ENCODE results near the gene RAB20. TPM values are rescaled to one million over a fixed set of nuclear protein-coding genes. Genes with fewer than 3 reads are reported as not detected.

The RAB20 gene
- total RNA-seq, 1 experiment from 2014 or later, result 12.3 TPM

GRCh38 chr13:110517505-110518225 is 43.9 kb downstream of the RAB20 start:
- Mint-ChIP-seq H3K9me3 (no peaks in the 10 kb centered on the region), H3K27me3 (ENCODE audit: low read depth) (no peaks in the 10 kb centered on the region), H3K4me1 (peaks cover 2 to 8% of the 10 kb centered on the region in 2 experiments; a peak in 2 of 4 replicates), H3K4me3 (no peak overlapping the region), H3K36me3 (ENCODE audit: insufficient read depth in 1 of 3, low read depth in 3 of 3) (peaks cover 2 to 17% (median 5%) of the 10 kb centered on the region in 3 experiments; a peak in 6 of 7 replicates), H3K27ac (no peak overlapping the region)
- Histone ChIP-seq H3K14ac (ENCODE audit: insufficient read depth, low read length) (no peak overlapping the region), H3K79me2 (ENCODE audit: insufficient read depth, low read length) (no peaks in the 10 kb centered on the region), H3K9ac (ENCODE audit: extremely low read depth, insufficient read length, low read length) (no peak overlapping the region), H2BK20ac (ENCODE audit: low read depth, low read length, poor library complexity, severe bottlenecking) (no peak overlapping the region), H3K27me3 (ENCODE audit: insufficient read depth, low read length) (no peaks in the 10 kb centered on the region), H3K79me1 (ENCODE audit: insufficient read depth, low read depth, low read length, poor library complexity, severe bottlenecking) (no peaks in the 10 kb centered on the region), H3K23ac (ENCODE audit: insufficient read length, low read depth, low read length) (no peak overlapping the region), H2BK5ac (ENCODE audit: insufficient read length, low read length) (no peak overlapping the region), H3K4me2 (ENCODE audit: insufficient read depth, insufficient read length, low read length) (no peak overlapping the region), H2BK12ac (ENCODE audit: insufficient read length, low read depth, low read length) (no peak overlapping the region), H3K56ac (ENCODE audit: insufficient read length, low read depth, low read length) (no peak overlapping the region), H4K8ac (replicated peaks; ENCODE audit: insufficient read length, low read depth, low read length) (no peak overlapping the region), H3K4me1 (ENCODE audit: insufficient read depth, low read length) (no peaks in the 10 kb centered on the region), H4K91ac (ENCODE audit: insufficient read length, low read depth, low read length) (no peak overlapping the region), H2BK15ac (ENCODE audit: low read depth, low read length) (no peak overlapping the region), H2AK5ac (ENCODE audit: insufficient read length, low read length) (no peak overlapping the region), H3K4ac (ENCODE audit: low read depth, low read length) (no peak overlapping the region), H2BK120ac (ENCODE audit: low read depth, low read length, poor library complexity, severe bottlenecking) (no peak overlapping the region), H4K5ac (ENCODE audit: insufficient read length, low read depth, low read length) (no peak overlapping the region), H4K20me1 (ENCODE audit: control insufficient read depth, insufficient read depth, insufficient read length) (no peaks in the 10 kb centered on the region), H3T11ph (ENCODE audit: low read length) (no peak overlapping the region), H3K23me2 (ENCODE audit: insufficient read length, low read depth, low read length, poor library complexity, severe bottlenecking) (no peaks in the 10 kb centered on the region), H3K9me3 (ENCODE audit: control insufficient read depth, low read depth, low read length) (no peaks in the 10 kb centered on the region), H3K18ac (ENCODE audit: insufficient read length, low read depth, low read length) (no peak overlapping the region), H2AFZ (ENCODE audit: low read length) (no peak overlapping the region), H3K27ac (ENCODE audit: insufficient read length, low read depth, low read length) (no peak overlapping the region)
- TF ChIP-seq CTCF (conservative IDR thresholded peaks at IDR 0.05), result no peak
- DNase-seq, result no peak
- no CpG with 5 or more reads among the region's 7 CpGs for whole genome bisulfite sequencing (ENCODE audit: extremely low coverage, insufficient read length, low lambda C conversion rate)
